HG03378 (cell line): Measurements from ENCODE around the gene SLC2A14.

Source experiments
- ATAC-seq: cut with Tn5 transposase; IDR thresholded peaks from one replicate; pipeline ENCODE4 v1.9.1; 2021; ENCODE audit warnings: mild to moderate bottlenecking, moderate library complexity; ENCODE audit not compliant: unreplicated experiment

The SLC2A14 gene

DNA sequence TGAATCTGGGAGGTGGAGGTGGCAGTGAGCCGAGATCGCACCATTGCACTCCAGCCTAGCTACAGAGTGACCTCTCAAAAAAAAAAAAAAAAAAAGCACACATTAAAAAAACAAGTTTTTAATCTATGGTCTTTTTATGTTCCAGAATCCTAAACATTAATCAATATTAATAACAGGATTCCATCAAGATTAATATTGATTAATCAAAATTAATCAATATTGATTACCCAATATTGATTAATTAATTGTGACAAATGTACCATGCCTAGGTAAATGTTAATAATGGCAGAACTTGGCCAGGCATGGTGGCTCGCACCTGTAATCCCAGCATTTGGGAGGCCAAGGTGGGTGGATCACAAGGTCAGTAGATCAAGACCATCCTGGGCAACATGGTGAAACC lies 91.4 kb downstream of the SLC2A14 start:
- ATAC-seq: no peak

DNA sequence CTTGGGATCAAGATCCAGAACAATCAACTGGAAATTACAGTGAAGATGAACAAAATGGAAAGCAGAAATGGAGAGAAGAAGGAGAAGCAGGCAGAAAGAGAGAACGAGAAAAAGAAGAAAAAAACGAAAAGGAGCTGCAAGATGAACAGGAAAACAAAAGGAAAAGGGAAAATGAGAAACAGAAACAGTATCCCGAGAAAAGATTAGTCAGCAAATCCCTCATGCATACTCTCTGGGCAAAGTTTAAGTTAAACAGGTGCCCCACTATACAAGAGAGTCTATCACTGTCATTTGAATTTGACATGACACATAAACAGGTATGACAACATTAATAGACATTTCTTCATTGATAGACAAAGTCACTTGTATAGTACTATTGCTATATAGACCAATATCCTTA lies 102.7 kb downstream of the SLC2A14 start:
- ATAC-seq: no peak
